Breast epithelium (tissue), 3 donors: ENCODE data around the gene ADORA2B.

Source experiments
- CTCF ChIP-seq, 3 donors: fragments of 450-650 bp; IDR thresholded peaks; one replicate each; pipeline ENCODE4 v1.5.1; 2016 to 2017; ENCODE audit warnings: antibody characterized with exemption in 3 of 3, mild to moderate bottlenecking in 3 of 3, moderate library complexity in 3 of 3
- POLR2A ChIP-seq: fragments of 450-650 bp; IDR thresholded peaks from one replicate; pipeline ENCODE4 v1.6.1; 2016; ENCODE audit warnings: antibody characterized with exemption, mild to moderate bottlenecking, moderate library complexity

GRCh38 chr17:15931394-15931793, 13.5 kb upstream of the ADORA2B start:
- TF ChIP-seq CTCF (IDR thresholded peaks at IDR 0.05) (no peak), POLR2A (no peak)
